H1 (cell line): ENCODE results near the gene OTOS. TPM values are rescaled to one million over a fixed set of nuclear protein-coding genes. Genes with fewer than 3 reads are reported as not detected.

ENCODE experiments used
- BCL11A ChIP-seq, 2 experiments: IDR thresholded peaks; one replicate each; pipeline ENCODE4 v1.6.1; 2011; ENCODE audit warnings: low read depth in 2 of 2, low read length in 2 of 2, mild to moderate bottlenecking in 2 of 2
- BRCA1 ChIP-seq: IDR thresholded peaks from 2 replicates; pipeline ENCODE4 v1.6.1; 2012; ENCODE audit warnings: low read depth, low read length, improper control_type of control experiment
- CHD7 ChIP-seq: fragments of 300-600 bp; sonication (generic); IDR thresholded peaks from 2 replicates; pipeline ENCODE4 v1.7.1; 2012; ENCODE audit warnings: low read length, moderate library complexity, mild to moderate bottlenecking, inconsistent platforms; ENCODE audit not compliant: insufficient replicate concordance
- EZH2 ChIP-seq: fragments of 200-600 bp; sonication (generic); IDR thresholded peaks from 2 replicates; pipeline ENCODE4 v1.7.1; 2012; ENCODE audit warnings: low read depth, mild to moderate bottlenecking, moderate library complexity, low read length, inconsistent platforms; ENCODE audit not compliant: severe bottlenecking
- JUN ChIP-seq: IDR thresholded peaks from 2 replicates; pipeline ENCODE4 v1.6.1; 2011; ENCODE audit warnings: low read depth, mild to moderate bottlenecking, improper control_type of control experiment, low read length
- POLR2AphosphoS5 ChIP-seq: IDR thresholded peaks from 2 replicates; pipeline ENCODE4 v1.6.1; 2011; ENCODE audit warnings: low read depth, low read length
- RBBP5 ChIP-seq: IDR thresholded peaks from 2 replicates; pipeline ENCODE4 v1.7.1; 2012; ENCODE audit warnings: low read depth, mild to moderate bottlenecking, inconsistent platforms, low read length, moderate library complexity, borderline replicate concordance
- TCF12 ChIP-seq: IDR thresholded peaks from 2 replicates; pipeline ENCODE4 v1.6.1; 2011; ENCODE audit warnings: low read depth, mild to moderate bottlenecking, low read length
- polyA plus RNA-seq, 7 experiments: library from polyadenylated mRNA; depleted of rRNA in 3 of 7; stranded (reverse) in 5 of 7; unstranded in 2 of 7; fragments of >200 nt in 5 of 7; fragments of 200-250 nt in 2 of 7; gene quantifications; 1 replicate in 5 of 7; 2 replicates in 1 of 7; 4 replicates in 1 of 7; pipeline versions ENCODE4 v1.2.1 to v1.2.3, GENCODE V29; 2011 to 2013; ENCODE audit warnings: missing spikeins in 2 of 7, mixed read lengths in 2 of 7
- total RNA-seq: library from RNA; stranded (reverse); fragmentation: NEBNext Ultra II Directional; extraction: Animal tissue kit (Norgen Biotek cat#: 25700); gene quantifications from 2 replicates; pipeline ENCODE4 v1.2.1, GENCODE V29; 2021

Gene OTOS
- total and polyA plus RNA-seq, 2 of the 8 experiments (the other 6 are each of a cell fraction or from before 2014, with no cell fraction given): 0.17 TPM; not detected in 1

GRCh38 chr2:240105982-240106381, 34.5 kb downstream of the OTOS start (continued):
- TF ChIP-seq BRCA1 (no peak), RBBP5 (no peak), BCL11A (IDR thresholded peaks at IDR 0.05; ENCODE audit: low read depth in 2 of 2, low read length in 2 of 2) (no peak), EZH2 (no peak), POLR2AphosphoS5 (no peak), CHD7 (no peak), TCF12 (no peak), JUN (no peak)
